ENCODE results near the gene RBL2. TPM values are rescaled to one million over a fixed set of nuclear protein-coding genes. Genes with fewer than 3 reads are reported as not detected.

RBL2 gene
- total and polyA plus RNA-seq, 2 of the 8 experiments (the other 6 are each of a cell fraction or from before 2014, with no cell fraction given), result 13.9 to 22.1 TPM

GRCh38 chr16:53445534-53445933 lies 11.3 kb downstream of the RBL2 start (continued):
- TF ChIP-seq, protein P1, sequence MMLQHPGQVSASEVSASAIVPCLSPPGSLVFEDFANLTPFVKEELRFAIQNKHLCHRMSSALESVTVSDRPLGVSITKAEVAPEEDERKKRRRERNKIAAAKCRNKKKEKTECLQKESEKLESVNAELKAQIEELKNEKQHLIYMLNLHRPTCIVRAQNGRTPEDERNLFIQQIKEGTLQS (IDR thresholded peaks at IDR 0.05; ENCODE audit: insufficient read depth, low read depth, low read length), result no peak
- no peak for TF ChIP-seq TAF1 (IDR thresholded peaks at IDR 0.05; ENCODE audit: low read depth, low read length)
- no peak for TF ChIP-seq TAF7 (optimal IDR thresholded peaks at IDR 0.05; ENCODE audit: borderline replicate concordance, low read depth, low read length)
- TF ChIP-seq RNF2 (IDR thresholded peaks at IDR 0.05; ENCODE audit: borderline replicate concordance, low read depth, low read length, missing control alignments, poor library complexity, severe bottlenecking), result no peak
- no peak for TF ChIP-seq CBX5 (IDR thresholded peaks at IDR 0.05; ENCODE audit: low read depth, low read length)
- TF ChIP-seq RFX5 (IDR thresholded peaks at IDR 0.05; ENCODE audit: borderline replicate concordance, low read depth, low read length), result no peak
- no peak for TF ChIP-seq FOSL1 (IDR thresholded peaks at IDR 0.05; ENCODE audit: insufficient read depth, low read depth, low read length)
- TF ChIP-seq TCF12 (IDR thresholded peaks at IDR 0.05; ENCODE audit: low read depth, low read length), result no peak
